H54 (cell line): ENCODE data around the gene PTGIR.
"Not testable (repeated sequence)": the region's sequence is repeated elsewhere in the genome, so short reads cannot be mapped to it uniquely, and the experiment has no call there.

Experiments
- DNase-seq: peaks from one replicate; pipeline ENCODE4 v3.0.0; 2011; ENCODE audit warnings: low spot score, mixed read lengths; ENCODE audit not compliant: insufficient read length
- FAIRE-seq: peaks from 3 replicates; lab custom pipeline; 2011; peaks lifted over from hg19 to GRCh38; lab: Jason Lieb, UNC
- POLR2A ChIP-seq: IDR thresholded peaks from 2 replicates; pipeline ENCODE4 v1.6.1; 2011; ENCODE audit warnings: low read depth, mild to moderate bottlenecking, low read length

Gene PTGIR

DNA sequence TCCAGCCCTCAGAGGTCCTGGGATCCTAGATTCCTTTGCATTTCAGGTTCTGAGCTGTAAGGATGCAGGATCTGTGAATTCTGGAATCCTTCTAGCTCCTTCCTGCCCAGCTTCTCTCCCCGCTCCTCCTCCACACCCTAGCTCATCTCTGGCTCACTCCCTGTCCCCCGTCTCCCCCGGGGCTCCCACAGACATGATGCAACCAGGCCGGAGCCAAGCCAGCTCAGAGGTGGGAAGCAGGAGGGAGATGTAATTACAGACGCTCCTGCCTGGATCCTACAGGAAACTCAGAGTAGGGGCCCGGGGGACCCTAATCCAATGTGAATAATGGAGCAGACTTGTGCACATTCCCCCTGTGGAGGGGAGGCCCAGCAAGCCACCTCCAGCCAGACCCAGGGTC lies 6.6 kb upstream of the PTGIR start:
- DNase-seq, result no peak
- TF ChIP-seq POLR2A, result no peak
- FAIRE-seq, result no peak

DNA sequence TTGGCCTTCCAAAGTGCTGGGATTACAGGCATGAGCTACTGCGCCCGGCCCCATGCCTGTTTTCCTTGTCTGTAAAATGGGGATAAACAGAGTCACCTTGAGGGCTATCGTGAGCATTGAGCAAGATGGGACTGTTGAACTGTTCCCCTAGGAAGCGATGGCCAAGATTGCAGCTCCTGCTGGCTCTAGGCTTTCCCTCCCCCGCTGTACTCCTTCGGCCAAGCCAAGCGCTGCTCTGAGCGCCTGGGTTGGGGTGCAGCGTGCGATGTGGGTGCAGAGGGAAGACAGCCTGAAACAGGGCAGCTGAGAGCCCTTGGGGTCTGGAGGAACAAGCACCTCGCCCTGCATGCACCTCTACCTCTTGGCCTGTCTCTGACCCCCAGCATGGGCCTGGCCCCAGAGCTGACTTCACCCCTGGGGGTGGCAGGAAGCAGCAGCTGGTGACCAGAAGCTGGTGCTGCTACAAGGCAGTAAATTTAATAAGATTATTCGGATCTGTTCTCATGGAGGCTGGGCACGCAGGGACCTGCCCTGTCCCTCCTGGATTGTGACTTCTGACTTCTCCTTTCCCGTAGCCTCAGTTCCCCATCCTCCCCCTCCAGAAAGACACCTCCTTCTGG lies 5.8 kb upstream of the PTGIR start:
- TF ChIP-seq POLR2A, result no peak
- FAIRE-seq, result no peak
- no peak for DNase-seq

DNA sequence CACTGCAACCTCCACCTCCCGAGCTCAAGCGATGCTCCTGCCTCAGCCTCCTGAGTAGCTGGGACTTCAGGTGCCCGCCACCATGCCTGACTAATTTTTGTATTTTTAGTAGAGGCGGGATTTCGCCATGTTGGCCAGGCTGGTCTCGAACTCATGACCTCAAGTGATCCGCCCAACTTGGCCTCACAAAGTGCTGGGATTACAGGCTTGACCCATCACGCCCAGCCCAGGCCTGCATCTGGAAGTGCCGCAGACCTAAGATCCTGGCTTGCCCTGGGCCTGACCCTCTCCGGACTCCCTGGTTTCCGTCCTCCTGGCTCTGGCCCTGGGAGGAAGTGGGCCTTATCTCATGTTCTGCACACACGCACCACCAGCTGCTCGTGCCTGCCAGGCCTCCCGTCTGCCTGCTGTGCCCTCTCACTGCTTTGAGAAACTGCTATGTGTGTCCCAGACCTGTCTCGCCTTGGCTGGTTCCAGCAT lies 4.7 kb upstream of the PTGIR start:
- no peak for TF ChIP-seq POLR2A
- FAIRE-seq (no peak), DNase-seq (no peak)

DNA sequence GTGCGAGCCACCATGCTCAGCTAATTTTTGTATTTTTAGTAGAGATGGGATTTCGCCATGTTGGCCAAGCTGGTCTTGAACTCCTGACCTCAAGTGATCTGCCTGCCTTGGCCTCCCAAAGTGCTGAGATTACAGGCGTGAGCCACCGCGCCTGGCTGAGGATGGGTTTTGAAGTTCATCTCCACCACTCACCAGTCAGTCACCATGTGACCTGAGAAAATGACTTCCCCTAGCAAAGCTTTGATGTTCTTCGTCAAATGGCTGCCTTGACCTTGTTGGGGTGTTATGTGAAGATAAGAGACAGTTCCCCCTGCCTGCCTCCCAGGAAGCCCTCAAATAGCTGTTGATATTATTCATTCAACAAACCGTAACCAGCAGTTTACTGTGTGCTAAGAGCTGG lies 4.1 kb upstream of the PTGIR start:
- not testable (repeated sequence) for DNase-seq, FAIRE-seq

- FAIRE-seq (no peak), DNase-seq (no peak)
- TF ChIP-seq POLR2A, result no peak
Observed at GRCh38 chr19:46626446-46626845, 1.6 kb upstream of the PTGIR start.

- DNase-seq (no peak), FAIRE-seq (no peak)
- TF ChIP-seq POLR2A, result no peak
Observed at GRCh38 chr19:46625731-46626130, 842 bp upstream of the PTGIR start.

- TF ChIP-seq POLR2A, result no peak
- DNase-seq (no peak), FAIRE-seq (no peak)
Observed at GRCh38 chr19:46623915-46624502, 880 bp downstream of the PTGIR start.

- no peak for FAIRE-seq
- DNase-seq, result no peak
- TF ChIP-seq POLR2A, result no peak
Observed at GRCh38 chr19:46622118-46622446, 2.8 kb downstream of the PTGIR start.

DNA sequence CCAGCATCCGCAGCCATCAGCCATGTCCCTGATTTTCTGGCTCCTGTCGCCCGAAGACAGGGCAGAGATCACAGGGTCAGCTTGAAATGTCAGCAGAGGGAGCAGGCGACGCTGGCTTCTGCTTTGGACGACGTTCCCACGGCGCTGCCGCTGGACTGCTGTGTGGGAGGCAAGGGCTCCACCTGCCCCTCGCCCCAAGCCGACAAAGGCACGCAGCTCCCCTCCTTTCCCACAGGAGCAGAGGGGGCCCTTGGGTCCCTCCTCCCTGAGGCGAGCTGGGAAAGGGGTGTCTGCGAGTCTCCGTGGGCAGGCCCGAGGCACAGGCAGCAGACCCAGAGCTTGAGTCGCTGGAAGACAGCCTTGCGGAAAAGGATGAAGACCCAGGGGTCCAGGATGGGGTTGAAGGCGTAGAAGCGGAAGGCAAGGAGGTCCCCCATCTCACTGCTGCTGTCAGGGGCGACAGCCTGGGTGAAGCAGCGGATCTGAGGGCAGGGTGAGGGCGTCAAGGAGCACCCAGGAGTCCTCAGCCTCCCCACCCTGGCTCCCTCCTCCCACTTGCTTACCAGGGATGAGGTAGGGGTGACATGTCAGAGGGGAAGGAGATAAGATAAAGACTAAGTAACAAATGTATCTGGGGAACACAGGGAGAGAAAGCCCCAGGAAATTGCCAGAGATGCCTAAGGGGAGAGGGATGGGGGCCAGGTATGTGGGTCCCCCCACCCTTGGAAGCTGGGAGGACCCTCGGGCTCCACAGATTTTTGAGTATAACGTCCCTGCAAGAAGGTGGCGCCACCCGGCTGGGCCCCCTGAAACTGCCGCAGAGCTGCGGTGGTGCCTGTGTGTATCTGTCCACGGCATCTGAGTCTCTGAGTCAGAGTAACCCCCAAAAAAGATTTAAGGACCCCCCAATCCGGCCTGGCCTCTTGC lies 3.4 kb downstream of the PTGIR start:
- TF ChIP-seq POLR2A, result no peak
- DNase-seq (no peak), FAIRE-seq (no peak)

DNA sequence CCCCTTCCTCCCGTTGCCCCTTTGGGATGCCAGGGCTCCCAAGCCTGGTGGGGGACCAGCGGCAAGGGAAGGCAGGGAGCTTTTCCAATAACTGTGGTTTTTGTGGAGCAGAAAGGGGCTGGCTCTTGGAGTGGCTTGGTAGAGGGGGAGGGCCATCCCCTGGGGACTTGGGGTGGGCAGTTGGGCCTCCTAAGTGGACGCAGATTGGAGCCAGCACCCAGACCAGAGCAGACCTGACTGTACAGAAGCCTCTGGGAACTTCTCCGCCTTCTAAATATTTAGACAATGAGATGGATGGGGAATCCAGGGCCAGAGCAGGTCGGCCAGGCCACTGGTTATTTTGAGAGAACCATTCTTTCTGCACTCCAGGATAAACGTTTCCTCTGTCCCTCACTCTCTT lies 4.2 kb downstream of the PTGIR start:
- DNase-seq (no peak), FAIRE-seq (no peak)
- no peak for TF ChIP-seq POLR2A

DNA sequence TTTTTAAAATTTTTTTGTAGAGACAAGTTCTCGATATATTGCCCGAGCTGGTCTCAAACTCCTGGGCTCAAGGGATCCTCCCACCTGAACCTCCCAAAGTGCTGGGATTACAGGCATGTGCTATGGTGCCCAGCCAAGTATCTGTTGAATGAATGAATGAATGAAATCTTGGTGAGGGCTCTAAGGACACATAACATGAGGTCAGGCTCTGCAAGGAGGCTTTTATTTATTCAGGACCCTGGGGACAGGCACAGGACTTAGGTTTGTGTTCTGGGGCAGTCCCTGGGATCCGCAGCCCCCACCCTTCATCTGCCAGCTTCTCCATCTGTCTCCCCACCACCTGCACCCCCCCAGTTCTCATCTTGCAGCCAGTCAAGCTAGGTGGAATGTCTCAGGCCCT lies 4.6 kb downstream of the PTGIR start:
- DNase-seq (no peak), FAIRE-seq (no peak)
- TF ChIP-seq POLR2A, result no peak

- DNase-seq, result no peak
- no peak for TF ChIP-seq POLR2A
- FAIRE-seq, result no peak
Observed at GRCh38 chr19:46618670-46619231, 6.1 kb downstream of the PTGIR start.

DNA sequence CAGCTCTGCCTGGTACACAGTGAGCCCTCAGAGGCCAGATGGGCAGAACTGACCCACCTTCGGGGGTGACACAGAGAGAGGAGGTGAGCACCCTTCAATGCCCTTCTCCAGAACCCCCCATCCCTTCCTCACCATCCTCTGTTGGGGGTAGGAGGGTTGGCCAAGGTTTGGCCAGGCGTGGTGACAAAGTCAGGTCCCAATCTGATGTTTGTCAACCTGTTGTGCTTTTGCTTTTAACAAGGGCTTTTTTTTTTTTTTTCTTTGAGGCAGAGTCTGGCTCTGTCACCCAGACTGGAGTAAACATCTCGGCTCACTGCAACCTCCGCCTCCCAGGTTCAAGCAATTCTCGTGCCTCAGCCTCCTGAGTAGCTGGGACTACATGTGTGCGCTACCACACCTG lies 7.3 kb downstream of the PTGIR start:
- FAIRE-seq (no peak), DNase-seq (no peak)
- no peak for TF ChIP-seq POLR2A
